ENCODE data around the gene MCM8.

MCM8 gene

DNA sequence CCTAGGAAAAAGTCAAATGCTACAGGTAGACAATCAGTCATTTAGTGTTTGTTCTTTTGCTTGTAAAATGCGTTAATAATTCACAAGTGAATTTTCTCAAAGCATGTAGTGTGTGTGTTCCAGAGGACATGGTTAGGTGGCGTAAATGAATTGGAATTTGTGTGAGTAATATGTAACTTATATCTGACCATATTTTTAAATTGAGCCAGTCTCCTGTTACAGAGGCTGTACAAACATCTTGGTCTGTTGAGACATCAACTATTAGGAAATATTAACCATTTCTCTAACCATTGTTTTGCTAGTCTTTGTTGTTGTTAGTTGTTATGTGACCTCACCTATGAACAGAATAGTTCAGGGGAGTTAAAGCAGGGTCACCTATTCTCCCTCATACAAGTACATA is 22.7 kb downstream of the MCM8 start:
- DNase-seq (ENCODE audit: low read depth in 1 of 2, low spot score in 1 of 2): peak in 1 of 2 experiments; percentile 35
- peak overlapping the region; percentile 73 for H3K27ac ChIP-seq (replicated peaks)
- no peak for TF ChIP-seq POLR2AphosphoS5 (IDR thresholded peaks at IDR 0.05; ENCODE audit: low read depth)
- TF ChIP-seq SPI1 (IDR thresholded peaks at IDR 0.05; ENCODE audit: borderline replicate concordance, low read depth): no peak
- TF ChIP-seq, protein P1, sequence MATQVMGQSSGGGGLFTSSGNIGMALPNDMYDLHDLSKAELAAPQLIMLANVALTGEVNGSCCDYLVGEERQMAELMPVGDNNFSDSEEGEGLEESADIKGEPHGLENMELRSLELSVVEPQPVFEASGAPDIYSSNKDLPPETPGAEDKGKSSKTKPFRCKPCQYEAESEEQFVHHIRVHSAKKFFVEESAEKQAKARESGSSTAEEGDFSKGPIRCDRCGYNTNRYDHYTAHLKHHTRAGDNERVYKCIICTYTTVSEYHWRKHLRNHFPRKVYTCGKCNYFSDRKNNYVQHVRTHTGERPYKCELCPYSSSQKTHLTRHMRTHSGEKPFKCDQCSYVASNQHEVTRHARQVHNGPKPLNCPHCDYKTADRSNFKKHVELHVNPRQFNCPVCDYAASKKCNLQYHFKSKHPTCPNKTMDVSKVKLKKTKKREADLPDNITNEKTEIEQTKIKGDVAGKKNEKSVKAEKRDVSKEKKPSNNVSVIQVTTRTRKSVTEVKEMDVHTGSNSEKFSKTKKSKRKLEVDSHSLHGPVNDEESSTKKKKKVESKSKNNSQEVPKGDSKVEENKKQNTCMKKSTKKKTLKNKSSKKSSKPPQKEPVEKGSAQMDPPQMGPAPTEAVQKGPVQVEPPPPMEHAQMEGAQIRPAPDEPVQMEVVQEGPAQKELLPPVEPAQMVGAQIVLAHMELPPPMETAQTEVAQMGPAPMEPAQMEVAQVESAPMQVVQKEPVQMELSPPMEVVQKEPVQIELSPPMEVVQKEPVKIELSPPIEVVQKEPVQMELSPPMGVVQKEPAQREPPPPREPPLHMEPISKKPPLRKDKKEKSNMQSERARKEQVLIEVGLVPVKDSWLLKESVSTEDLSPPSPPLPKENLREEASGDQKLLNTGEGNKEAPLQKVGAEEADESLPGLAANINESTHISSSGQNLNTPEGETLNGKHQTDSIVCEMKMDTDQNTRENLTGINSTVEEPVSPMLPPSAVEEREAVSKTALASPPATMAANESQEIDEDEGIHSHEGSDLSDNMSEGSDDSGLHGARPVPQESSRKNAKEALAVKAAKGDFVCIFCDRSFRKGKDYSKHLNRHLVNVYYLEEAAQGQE (IDR thresholded peaks at IDR 0.05; ENCODE audit: insufficient replicate concordance, low read depth): no peak
- TF ChIP-seq, protein P2, sequence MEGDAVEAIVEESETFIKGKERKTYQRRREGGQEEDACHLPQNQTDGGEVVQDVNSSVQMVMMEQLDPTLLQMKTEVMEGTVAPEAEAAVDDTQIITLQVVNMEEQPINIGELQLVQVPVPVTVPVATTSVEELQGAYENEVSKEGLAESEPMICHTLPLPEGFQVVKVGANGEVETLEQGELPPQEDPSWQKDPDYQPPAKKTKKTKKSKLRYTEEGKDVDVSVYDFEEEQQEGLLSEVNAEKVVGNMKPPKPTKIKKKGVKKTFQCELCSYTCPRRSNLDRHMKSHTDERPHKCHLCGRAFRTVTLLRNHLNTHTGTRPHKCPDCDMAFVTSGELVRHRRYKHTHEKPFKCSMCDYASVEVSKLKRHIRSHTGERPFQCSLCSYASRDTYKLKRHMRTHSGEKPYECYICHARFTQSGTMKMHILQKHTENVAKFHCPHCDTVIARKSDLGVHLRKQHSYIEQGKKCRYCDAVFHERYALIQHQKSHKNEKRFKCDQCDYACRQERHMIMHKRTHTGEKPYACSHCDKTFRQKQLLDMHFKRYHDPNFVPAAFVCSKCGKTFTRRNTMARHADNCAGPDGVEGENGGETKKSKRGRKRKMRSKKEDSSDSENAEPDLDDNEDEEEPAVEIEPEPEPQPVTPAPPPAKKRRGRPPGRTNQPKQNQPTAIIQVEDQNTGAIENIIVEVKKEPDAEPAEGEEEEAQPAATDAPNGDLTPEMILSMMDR (IDR thresholded peaks at IDR 0.05; ENCODE audit: insufficient read depth, low read length): no peak
- no peak for TF ChIP-seq GABPA (IDR thresholded peaks at IDR 0.05; ENCODE audit: low read depth)
- no peak overlapping the region for H3K4me3 ChIP-seq (replicated peaks; ENCODE audit: insufficient read depth, low read length)
- H3K27me3 ChIP-seq (ENCODE audit: insufficient read depth, poor library complexity, severe bottlenecking): no peaks in the 10 kb centered on the region

DNA sequence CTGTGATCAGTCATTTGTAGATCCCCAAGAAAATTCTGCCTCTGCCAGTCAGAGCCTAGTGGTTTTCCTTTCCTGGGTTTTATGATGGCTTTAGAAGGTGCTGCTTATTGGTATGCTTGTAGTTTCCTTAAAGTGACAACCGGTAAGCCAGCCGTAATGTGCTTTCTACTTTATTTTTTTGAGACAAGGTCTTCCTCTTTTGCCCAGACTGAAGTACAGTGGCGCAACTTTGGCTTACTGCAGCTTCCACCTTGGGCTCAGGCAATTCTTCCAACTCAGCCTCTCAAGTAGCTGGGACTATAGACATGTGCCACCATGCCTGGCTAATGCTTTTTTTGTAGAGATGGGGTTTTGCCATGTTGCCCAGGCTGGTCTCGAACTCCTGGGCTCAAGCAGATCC is 23.5 kb downstream of the MCM8 start:
- TF ChIP-seq, protein P2 (IDR thresholded peaks at IDR 0.05; ENCODE audit: insufficient read depth, low read length): no peak
- TF ChIP-seq SPI1 (IDR thresholded peaks at IDR 0.05; ENCODE audit: borderline replicate concordance, low read depth): peak; percentile 92
- Histone ChIP-seq H3K27ac (replicated peaks) (peak overlapping the region; percentile 73), H3K4me3 (replicated peaks; ENCODE audit: insufficient read depth, low read length) (no peak overlapping the region), H3K27me3 (ENCODE audit: insufficient read depth, poor library complexity, severe bottlenecking) (no peaks in the 10 kb centered on the region)
- peak; percentile 34 to 87 for DNase-seq (ENCODE audit: low read depth in 1 of 2, low spot score in 1 of 2)

DNA sequence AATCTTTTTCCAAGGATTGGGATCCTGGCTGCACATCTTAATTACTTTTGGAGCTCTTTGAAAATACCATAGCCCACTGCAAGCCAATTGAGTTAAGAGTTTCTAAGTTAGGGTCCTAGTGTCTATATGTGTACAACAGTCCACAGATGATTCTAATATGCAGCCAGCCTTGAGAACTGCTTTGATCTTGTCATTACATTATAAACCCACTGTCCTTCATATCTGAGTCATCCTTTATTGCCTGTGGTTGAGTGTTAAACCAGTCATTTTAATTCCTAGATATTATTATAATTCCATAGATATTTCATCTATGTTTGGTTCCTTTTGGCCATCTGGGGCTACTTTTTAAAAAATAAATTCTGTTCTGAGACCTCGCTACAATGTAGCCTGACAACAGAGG is 24.1 kb downstream of the MCM8 start:
- Histone ChIP-seq H3K4me3 (replicated peaks; ENCODE audit: insufficient read depth, low read length) (no peak overlapping the region), H3K27ac (replicated peaks) (peak overlapping the region; percentile 73; the same call in 1 of the 2 replicates), H3K27me3 (ENCODE audit: insufficient read depth, poor library complexity, severe bottlenecking) (no peaks in the 10 kb centered on the region)
- TF ChIP-seq, protein P2 (IDR thresholded peaks at IDR 0.05; ENCODE audit: insufficient read depth, low read length): no peak
- DNase-seq (ENCODE audit: low read depth in 1 of 2, low spot score in 1 of 2): no peak

DNA sequence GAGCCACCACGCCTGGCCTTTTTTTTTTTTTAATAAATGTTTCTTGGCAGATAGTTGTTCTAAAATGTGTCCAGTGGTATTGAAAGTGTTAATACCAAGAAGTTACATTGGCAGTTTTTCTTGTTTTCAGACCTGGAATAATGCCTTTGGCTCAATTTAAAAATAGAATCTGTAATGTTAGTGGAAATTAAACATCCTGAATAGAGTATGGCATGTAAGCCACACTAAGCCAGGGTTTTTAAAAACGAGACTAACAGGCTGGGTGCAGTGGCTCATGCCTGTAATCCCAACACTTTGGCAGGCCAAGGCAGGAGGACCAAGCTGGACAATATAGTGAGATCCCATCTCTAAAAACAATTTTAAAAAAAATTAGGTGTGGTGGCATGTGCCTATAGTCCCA is 25.3 kb downstream of the MCM8 start:
- Histone ChIP-seq H3K27me3 (ENCODE audit: insufficient read depth, poor library complexity, severe bottlenecking) (no peaks in the 10 kb centered on the region), H3K27ac (replicated peaks) (no peak overlapping the region), H3K4me3 (replicated peaks; ENCODE audit: insufficient read depth, low read length) (no peak overlapping the region)
- TF ChIP-seq, protein P1 (IDR thresholded peaks at IDR 0.05; ENCODE audit: insufficient replicate concordance, low read depth): no peak
- no peak for TF ChIP-seq GABPA (IDR thresholded peaks at IDR 0.05; ENCODE audit: low read depth)
- TF ChIP-seq, protein P2 (IDR thresholded peaks at IDR 0.05; ENCODE audit: insufficient read depth, low read length): no peak
- TF ChIP-seq SPI1 (IDR thresholded peaks at IDR 0.05; ENCODE audit: borderline replicate concordance, low read depth): no peak
- TF ChIP-seq POLR2AphosphoS5 (IDR thresholded peaks at IDR 0.05; ENCODE audit: low read depth): no peak
- no peak for DNase-seq (ENCODE audit: low read depth in 1 of 2, low spot score in 1 of 2)

All from HL-60 (cell line).